GM12801 (cell line): ENCODE results near the gene ANAPC2.

Source experiments
- CTCF ChIP-seq: IDR thresholded peaks from one replicate; pipeline ENCODE4 v1.5.1; 2011; ENCODE audit warnings: control low read depth; ENCODE audit not compliant: insufficient read length; ENCODE audit errors: extremely low read depth

ANAPC2 gene

GRCh38 chr9:137136261-137136880 is 52.0 kb downstream of the ANAPC2 start:
- no peak for TF ChIP-seq CTCF

GRCh38 chr9:137134191-137134590 is 54.2 kb downstream of the ANAPC2 start:
- TF ChIP-seq CTCF, result no peak

- TF ChIP-seq CTCF, result no peak
Measured at GRCh38 chr9:137130176-137130755, 58.1 kb downstream of the ANAPC2 start.

GRCh38 chr9:137129456-137130175 is 58.7 kb downstream of the ANAPC2 start:
- TF ChIP-seq CTCF, result no peak

- TF ChIP-seq CTCF, result no peak
Measured at GRCh38 chr9:137128862-137129455, 59.4 kb downstream of the ANAPC2 start.

GRCh38 chr9:137128158-137128861 is 60.0 kb downstream of the ANAPC2 start:
- TF ChIP-seq CTCF, result no peak
